GF-D8 (cell line): ENCODE measurements around the gene KLHL26.
"Not testable (repeated sequence)": the region's sequence is repeated elsewhere in the genome, so short reads cannot be mapped to it uniquely, and the experiment has no call there.

Experiments used
- DNase-seq: peaks from one replicate; lab custom pipeline; 2025; lab: John Stamatoyannopoulos, UW

KLHL26 gene

GRCh38 chr19:18636969-18637629 is at the start of gene KLHL26:
KLHL26 (plus strand) TSS chr19:18637028; CDS start chr19:18637055, 27 bp downstream.
- DNase-seq, result no peak

GRCh38 chr19:18587561-18587960 is 49.3 kb upstream of the KLHL26 start:
- no peak for DNase-seq

GRCh38 chr19:18587962-18588610 is 48.7 kb upstream of the KLHL26 start:
- peak; percentile 14 for DNase-seq

- peak; percentile 83 for DNase-seq
Measured at GRCh38 chr19:18588611-18589379, 48.0 kb upstream of the KLHL26 start, which contains the start of gene REX1BD. REX1BD (plus strand) TSS chr19:18588798; CDS start chr19:18588802, 4 bp downstream.

GRCh38 chr19:18589380-18590272 is 47.2 kb upstream of the KLHL26 start:
- peak; percentile 19 for DNase-seq

- no peak for DNase-seq
Measured at GRCh38 chr19:18590273-18591272, 46.3 kb upstream of the KLHL26 start.

- no peak for DNase-seq
Measured at GRCh38 chr19:18591735-18592385, 45.0 kb upstream of the KLHL26 start.

GRCh38 chr19:18592732-18593131 is 44.1 kb upstream of the KLHL26 start:
- not testable (repeated sequence) for DNase-seq

GRCh38 chr19:18593367-18594095 is 43.3 kb upstream of the KLHL26 start:
- no peak for DNase-seq

- DNase-seq, result peak; percentile 28
Measured at GRCh38 chr19:18594096-18594823, 42.6 kb upstream of the KLHL26 start.

GRCh38 chr19:18594824-18595373 is 41.9 kb upstream of the KLHL26 start:
- no peak for DNase-seq

GRCh38 chr19:18595475-18595874 is 41.4 kb upstream of the KLHL26 start:
- DNase-seq, result no peak

GRCh38 chr19:18596752-18597157 is 40.1 kb upstream of the KLHL26 start:
- peak; percentile 42 for DNase-seq

- no peak for DNase-seq
Measured at GRCh38 chr19:18597809-18598660, 38.8 kb upstream of the KLHL26 start.

- no peak for DNase-seq
Measured at GRCh38 chr19:18599485-18599884, 37.3 kb upstream of the KLHL26 start.

GRCh38 chr19:18600692-18601397 is 36.0 kb upstream of the KLHL26 start:
- DNase-seq, result not testable (repeated sequence)

GRCh38 chr19:18601875-18602274 is 35.0 kb upstream of the KLHL26 start:
- DNase-seq, result no peak
